GM18502 (cell line): ENCODE results near the gene TNPO3.
"Not testable (repeated sequence)": the region's sequence is repeated elsewhere in the genome, so short reads cannot be mapped to it uniquely, and the experiment has no call there.

Experiments
- ATAC-seq: cut with Tn5 transposase; IDR thresholded peaks from one replicate; pipeline ENCODE4 v1.9.1; 2021; ENCODE audit warnings: mild to moderate bottlenecking; ENCODE audit not compliant: unreplicated experiment, poor library complexity

TNPO3 gene

DNA sequence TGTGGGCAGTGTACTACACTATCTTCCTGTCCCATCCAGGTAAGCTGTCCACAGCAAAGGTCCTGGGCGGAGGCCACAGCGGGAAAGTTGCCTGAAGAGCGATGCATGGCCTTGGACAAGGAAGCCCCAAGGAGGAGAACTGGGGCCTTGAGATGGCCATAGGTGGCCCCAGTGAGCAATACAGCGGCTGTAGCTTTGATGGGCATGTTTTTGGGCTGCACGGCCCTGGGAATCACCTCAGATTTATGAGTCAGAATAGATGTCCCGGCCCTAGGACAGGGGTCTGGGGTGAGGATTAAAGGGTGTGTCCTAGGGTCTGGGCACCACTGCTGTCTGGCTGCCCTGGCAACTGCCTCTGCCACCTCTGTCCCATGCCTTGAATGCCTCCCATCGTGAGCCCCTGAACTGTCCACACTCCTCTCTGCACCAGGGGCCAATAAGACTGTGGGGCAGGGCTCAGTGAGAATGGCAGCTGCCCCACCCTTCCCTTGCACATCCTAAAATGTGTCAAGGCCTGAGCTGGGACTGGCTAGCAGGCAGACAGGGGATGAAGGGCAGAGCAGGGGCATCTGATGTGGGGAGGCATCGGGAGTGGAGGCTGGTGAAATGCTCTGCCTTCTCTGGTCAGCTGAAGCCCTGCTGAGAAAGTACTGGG, 126.6 kb downstream of the TNPO3 start:
- ATAC-seq, result no peak

DNA sequence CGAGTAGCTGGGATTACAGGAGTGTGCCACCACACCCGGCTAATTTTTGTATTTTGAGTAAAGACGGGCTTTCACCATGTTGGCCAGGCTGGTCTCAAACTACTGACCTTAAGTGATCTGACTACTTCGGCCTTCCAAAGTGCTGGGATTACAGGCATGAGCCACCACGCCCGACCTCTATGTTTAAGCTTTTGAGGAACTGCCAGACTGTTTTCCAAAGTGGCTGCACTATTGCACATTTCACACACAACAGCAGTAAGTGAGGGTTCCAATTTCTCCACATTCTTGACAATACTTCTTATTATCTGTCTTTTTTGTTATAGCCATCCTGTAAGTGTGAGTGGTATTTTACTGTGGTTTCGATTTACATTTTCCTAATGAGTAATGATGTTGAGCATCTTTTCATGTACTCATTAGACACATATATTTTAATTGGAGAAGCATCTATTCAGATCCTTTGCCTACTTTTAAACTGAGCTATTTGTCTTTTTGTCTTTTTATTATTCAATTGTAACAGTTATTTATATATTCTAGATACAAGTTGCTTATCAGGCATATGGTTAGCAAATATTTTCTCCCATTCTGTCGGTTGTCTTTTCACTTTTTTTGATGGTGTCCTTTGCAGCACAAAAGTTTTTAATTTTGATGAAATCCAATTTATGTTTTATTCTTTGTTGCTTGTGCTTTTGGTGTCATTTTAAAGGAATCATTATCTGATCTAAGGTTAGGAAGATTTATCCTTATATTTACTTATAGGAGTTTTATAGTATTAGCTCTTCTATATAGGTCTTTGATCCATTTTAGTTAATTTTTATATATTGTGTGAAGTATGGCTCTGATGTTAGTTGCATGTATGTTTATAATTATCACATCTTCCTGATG, 130.0 kb downstream of the TNPO3 start:
- no peak for ATAC-seq

DNA sequence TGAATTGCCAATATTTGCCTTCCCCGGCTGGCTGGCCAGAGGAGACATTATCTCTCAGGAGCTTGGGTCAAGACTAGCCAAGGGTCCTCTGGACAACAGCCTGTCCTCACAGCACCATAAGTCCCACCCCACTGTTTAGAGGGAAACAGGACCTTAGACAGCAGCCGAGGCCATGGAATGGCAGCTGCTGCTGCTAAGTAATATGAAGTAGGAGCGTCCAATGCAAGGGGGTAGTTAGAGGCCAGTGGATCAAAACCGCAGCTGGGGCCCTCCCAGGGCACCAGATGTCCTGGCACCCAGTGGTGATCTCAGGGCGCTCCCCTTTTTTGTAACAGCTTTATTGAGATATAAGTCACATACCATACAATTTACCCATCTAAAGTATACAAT, 131.5 kb downstream of the TNPO3 start:
- no peak for ATAC-seq

DNA sequence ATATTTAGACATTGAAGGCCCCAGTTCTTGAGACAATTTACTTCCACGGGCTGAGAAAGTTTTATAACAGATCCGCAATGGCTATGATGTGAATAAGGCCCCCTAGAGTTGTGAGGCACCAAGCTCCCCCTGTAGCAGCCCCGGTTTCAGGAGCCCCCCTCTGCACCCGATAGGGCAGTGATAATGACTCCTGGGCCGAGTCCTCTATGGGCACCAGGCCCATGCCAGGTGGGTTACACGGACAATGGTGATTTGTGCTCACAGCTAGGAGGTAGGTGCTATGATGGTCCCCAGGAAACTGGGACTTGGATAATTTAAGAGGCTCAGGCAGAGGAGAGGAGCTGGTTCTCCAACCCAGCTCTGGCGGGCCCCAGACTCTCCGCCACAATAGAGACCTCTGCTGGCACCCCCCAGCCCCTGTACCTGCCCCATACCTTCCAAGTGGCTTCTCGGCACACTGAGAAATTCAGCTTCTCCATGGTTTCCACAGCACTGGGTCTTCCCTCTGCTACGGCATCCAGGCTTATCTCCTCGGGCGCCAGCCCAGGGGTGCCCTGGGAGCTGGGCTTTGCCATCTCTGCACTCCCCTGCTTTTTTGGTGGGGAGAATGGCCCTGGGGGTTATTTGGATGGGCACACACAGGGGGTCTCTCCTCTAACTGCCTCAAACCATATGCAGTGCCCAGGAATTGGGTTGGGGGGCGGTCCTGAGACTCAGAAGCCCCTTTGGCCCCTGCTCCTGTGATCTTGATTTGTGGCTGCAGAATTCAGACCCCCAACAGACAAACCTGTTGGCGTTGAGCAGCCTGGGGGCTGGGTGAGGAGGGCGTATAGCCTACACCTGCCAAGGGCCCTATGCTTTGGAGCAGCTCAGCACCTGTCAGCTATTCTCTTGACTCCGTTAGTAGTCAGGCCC, 132.2 kb downstream of the TNPO3 start:
- no peak for ATAC-seq

DNA sequence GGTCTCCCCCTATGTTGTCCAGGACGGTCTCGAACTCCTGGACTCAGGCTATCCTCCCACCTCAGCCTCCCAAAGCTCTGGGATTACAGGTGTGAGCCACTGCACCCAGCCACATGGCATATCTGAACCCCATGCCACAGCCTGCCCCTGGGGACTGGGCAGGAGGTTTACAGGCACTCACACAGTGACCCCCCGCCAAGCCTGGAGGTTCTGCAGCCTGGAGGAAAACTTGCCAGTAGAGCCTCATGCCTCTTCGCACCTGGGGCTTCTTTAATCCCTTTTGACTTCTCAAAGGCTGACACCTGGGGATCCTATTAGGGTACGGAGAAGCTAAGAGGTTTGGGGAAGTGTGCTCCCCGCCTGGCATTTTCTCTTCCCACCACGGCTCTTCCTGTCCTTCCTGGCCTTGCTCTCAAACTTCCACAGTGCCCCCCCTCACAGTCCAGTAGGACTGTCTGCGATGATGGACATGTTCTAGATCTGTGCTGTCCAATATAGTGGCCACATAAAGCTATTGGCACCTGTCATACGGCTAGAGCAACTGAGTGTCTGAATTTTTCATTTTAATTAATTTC, 133.0 kb downstream of the TNPO3 start:
- ATAC-seq, result no peak

DNA sequence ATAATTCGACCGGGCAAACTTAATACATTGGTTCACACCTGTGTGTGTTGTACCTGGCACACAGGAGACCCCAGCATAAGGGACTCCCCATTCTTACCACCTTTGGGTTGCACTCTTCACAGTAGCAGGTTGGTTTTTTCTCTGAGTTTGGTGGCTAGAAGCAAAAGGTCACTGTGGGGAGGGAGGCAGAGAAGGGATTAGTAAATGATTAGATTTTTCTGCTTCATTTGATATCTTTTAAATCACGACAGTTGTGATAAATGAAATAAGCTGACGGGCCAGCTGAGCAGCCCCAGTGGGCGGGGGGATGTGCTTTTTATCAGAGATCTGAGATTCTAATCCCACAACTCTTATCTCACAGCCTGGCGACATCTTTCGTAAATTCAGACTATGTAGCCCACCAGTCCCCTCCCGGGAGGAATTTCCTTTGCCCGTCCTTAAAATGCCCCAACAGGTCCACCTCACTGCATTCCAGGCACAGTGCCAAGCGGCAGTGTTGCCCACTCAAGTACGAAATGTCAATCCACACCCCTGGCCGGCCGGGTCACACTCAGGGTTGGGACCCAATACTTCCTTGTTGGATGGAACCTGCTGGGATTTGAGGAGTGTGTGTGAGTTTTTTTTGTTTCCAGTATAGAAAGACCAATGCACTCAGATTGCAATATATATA, 133.9 kb downstream of the TNPO3 start:
- ATAC-seq, result no peak

DNA sequence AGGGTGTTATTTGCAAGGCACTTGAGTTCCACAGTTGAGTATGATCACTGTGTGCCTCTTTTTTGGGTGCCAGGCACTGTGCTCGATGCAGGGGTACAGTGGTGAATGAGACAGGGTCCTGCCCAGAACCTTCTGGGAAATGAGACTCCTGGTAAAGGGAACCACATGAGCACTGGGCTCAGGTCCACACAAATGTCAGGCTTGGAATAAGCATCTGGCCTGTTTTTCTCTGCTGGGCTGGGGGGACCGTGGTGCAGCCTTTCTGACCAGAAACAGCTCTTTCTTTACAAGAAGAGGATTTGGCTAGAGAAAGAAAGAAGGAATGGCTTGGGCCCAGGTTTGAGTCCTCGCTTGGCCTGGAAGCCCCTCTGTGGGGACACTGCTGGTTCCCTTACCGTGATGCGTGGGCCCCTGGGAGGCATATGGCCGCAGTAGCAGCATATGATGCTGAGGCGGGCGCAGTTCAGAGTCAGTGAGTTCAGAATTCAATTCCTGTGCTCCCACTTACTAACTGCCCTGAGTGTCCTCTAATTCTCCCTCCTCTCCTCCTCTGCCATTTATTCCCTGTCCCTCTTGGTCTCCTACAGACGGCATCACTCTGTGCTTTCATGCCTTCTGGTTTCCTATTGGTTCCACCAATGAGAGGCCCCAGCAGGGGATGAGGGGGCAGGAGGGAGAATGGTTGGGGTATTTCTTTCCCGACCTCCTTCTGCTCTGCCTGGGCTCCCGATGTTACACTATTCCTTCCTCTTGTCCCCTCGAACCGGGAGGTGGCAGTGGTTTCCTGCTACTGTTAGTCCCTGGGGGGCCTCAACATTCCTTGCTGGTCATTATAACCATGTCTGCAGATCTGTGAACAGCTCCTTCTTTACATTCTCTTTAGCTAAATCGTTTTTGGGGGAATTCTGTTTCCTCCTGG, 134.8 kb downstream of the TNPO3 start:
- ATAC-seq, result no peak

DNA sequence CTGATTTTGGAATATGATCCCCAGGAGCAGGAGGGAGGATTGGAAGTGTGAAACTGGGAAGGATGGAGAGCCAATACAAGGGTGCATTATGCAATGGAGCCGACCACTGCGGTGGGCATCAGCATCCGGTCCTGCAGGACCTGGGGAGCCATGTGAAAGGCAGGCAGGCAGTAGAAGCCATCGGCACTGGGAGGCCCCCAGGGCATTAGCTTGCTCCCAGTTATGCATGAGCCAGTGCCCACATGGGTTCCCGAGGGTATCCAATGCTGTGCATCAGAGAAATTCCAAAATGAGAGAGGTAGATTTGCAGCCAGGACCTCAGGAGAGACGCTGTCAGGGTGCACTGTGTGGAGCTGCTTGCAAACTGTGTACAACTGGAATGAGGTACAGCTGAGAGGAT, 135.7 kb downstream of the TNPO3 start:
- ATAC-seq, result no peak

DNA sequence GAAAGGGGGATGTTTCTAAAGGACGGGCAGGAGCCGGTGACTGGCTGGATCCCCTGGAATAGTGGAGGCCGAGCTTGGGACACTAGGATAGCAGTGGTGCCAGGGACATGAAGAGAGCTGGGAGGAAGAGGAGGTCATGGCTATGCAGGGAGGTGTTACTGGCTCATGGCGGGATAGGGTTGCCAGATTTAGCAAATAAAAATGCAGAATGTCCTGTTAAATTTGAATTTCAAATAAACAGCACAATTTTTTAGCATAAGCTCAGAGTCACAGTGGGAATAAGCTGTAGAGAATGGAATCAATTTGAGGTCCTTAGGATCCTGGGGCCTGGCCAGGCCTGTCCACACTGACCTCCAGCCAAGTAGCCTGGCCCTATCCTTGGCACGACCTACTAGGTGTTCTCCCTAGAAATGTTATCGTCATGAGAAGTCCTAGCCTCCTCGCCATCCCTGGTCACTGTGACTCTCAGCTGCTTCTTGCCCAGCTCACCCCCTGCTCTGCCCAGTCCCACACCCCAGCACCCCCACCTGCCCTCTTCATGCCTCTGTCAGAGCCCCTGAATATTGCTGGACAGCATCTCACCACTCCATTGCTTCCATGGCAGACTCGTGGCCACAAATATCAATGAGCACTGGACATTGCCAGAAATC, 136.8 kb downstream of the TNPO3 start:
- no peak for ATAC-seq

DNA sequence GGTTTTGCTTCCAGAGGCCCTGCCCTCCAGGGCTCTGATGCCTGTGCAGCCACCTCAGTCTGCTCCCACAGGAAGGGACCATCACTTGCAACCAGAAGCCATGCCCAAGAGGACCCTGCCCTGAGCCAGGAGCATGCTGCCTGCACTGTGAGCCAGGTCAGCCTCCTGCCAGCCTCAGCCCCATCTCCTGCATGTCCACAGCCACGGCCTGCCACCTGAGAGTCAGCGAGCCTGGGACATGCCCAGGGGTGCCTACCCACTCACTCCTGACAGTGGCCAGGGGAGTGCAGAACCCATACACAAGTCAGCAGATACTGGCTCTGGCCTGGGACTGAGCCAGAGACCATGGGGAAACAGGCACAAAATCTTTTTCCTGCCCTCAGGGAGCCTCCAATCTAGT, 137.8 kb downstream of the TNPO3 start:
- ATAC-seq, result no peak

DNA sequence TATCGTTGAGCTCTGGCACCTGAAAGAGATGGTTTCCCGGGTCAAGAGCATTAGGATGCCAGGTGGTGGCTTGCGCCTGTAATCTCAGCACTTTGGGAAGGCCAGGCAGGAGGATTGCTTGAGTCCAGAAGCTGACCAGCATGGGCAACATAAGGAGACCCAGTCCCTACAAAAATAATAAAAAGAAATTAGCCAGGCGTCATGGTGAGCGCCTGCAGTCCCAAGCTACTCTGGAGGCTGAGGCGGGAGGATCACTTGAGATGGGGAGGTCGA, 138.3 kb downstream of the TNPO3 start:
- no peak for ATAC-seq

DNA sequence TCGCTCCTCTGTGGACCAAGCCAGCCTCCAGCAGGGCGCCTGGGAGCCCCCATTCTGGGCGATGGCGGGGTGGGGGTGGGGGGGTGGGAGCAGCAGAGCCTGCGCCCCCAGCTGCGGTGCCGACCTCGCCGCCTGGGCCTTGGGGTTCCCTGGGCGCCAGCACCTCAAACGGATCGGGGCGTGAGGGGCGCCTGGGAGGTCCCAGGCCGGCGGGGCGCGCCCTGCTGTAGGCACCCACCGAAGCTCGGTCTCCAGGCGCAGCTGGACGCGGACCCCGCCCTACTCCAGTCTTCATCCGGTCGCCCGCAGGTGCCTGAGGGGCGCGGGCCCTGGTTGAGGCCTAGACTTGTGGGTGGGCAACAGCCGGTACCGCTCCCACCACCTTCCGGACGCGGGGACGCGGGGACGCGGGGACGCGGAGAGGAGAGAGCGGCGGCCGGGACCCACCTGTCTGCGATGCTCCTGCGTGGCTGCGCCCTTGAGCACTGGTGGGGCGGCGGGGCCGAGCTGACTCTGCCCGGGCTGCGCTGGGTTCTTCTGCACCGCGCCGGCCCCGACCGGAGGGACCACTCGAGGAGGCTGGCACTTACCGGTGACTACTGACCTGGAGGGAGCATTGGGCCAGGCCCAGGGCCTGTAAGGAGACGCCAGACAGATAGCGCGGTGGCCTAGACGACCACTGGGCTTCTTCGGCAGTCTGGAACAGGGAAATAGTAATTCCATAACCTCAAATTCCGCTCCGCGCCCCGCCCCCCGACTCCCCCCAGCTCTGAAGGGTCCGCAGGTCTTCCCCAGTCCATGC, 138.9 kb downstream of the TNPO3 start:
- no peak for ATAC-seq

DNA sequence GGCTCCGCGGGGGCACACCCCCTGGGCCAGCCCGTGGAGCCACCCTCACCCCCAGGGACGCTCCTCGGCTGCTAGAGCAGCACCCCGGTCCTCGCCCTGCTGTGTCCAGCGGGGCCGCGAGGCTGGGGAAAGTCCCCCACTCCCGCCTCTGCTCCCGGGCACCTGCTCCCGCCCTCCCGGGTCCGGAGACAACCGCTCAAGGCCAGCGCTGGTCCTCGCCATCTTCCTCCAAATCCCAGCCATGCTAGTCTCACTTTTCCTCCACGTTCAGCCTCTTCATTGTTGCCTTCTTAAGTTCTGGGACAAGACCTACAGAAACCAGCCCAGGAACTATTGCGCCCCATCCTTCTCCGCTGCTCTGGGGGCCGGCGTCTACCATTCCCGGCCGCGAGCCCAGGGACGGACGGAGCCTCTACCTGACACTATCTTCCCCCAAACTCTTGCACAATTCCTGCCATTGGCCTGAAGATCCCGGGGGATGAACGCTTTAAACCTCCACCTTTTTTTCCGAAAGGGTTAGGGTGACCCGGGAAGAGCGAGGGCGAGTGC, 139.6 kb downstream of the TNPO3 start:
- peak; percentile 18 for ATAC-seq

DNA sequence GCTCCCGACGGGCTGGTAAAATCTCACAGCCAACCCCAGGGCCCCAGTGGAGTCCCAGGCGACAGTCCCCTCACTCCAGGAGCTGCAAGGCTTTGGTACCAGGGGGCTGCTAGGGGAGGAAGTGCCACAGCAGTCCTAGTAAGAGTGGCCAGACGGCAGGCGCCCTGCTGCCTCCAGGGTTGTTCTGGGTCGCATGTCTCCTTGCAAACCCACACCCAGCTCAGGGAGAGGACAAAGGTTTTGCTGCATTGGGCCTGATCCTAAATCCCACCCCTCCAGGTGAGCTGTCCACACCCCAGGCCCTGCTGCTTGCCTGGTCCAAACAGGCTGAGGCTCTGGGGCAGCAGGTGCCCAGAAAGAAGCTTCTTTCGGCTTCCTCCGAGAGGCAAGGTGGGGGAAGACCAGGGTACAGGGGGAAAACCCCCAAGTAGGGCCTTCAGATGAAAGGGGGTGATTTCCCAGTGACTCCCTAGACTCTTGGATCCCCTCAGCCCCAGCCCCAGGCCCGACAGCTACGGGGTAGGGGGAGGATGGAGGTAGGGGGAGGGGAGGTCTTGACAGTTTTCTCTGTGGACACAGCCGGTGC, 140.3 kb downstream of the TNPO3 start:
- peak; percentile 64 for ATAC-seq

DNA sequence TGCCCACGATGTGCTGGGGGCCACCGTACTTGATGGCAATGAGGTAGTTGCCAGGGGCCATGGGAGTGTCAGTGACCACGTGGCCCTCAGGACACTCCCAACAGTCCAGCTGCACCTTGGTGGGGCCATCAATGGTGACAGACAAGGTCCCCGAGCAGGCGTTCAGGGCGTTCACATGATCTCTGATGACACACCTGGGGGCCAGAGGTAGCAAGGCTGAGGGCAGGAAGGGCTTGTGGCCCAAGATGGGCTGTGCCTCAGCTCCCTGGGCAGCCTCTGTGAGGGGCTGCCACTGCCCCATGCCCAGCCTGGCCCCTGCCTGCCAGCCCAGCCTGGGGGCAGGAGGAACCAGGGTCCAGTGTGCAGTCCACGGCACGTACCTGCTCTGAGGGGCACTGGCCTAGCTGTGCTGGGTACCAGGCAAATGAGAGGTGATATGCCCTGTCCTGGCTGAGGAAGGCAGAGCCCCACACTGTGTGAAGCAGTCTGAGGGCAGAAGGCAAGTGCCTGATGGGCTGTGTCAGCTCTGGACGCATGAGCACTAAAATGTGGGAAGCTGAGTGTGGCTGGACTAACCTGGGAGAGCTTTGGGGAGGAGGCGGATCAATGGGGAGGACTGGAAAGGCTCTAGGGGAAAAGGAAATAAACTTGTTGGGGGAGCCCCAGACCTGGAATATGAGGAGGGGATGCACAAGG, 140.9 kb downstream of the TNPO3 start:
- ATAC-seq, result no peak

DNA sequence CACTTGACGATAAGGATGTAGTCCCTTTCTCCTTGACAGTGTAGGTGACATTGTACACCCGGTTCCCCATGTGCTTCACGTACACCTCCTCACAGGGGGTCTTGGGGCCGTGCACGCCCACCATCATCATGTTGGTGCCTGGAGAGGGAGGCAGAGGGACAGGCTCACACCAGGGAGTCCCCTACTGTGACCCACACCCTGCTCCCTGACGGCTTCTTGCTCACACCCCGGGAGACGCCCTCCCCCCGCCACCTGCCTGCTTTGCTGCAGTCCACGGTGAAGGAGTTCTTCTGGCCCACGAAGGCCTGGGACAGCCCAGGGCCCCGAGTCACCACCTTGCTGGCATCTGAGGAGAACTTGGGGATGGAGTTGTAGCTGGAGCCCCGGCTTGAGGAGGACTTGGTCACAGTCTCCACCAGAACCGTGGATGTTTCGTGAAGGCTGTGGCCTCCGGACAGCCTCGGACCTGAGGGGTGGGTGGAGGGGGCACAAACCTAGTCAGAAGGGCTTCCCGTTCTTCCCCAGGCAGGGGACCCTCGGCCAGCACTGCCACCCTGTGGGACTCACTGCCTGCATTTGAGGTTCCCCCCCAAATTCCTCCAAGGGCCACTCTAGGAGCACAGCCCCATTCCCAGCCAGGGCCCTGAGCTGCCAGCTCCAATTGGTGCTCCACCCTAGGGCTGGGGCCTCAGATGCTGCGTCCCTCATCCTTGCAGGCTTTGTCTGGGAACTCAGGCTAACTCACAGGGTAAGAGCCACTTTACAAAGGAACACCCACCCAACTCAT, 142.0 kb downstream of the TNPO3 start:
- not testable (repeated sequence) for ATAC-seq
